ENCODE measurements around the gene KRT6C.

KRT6C gene

DNA sequence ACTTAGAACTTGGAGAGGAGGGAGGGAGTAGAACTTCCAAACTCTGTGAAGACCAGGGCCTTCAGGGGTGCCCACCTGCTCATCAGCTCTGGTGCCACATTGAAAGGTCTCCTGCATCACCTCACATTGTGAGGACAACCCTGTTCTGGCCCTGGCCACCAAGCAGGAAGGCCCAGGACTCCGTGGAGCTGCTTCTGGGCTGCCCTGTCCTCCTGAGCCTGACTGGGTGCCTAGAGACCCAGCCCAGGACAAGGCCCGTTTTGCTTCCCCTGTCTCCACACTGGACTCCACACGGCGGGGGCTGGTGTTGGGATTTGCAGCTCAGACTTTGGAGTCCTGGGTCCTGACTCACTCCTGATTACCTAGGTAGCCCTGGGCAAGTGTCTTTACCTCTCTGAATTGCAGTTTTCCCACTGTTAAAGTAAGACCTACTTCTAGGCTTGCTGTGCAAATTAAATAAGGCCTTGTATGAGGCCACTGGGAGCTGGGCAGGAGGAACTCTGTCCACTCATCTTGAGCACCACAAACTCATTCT, 55.0 kb downstream of the KRT6C start:
- Histone ChIP-seq H3K9ac (ENCODE audit: low read length) (no peak overlapping the region), H3K27me3 (ENCODE audit: control insufficient read depth, insufficient read depth, low read length) (no peaks in the 10 kb centered on the region), H3K4me1 (ENCODE audit: control insufficient read depth, insufficient read depth, low read length) (peaks cover 24% of the 10 kb centered on the region), H3K36me3 (ENCODE audit: control insufficient read depth, insufficient read depth, low read length) (no peaks in the 10 kb centered on the region), H3K27ac (ENCODE audit: low read depth, low read length) (no peak overlapping the region), H3K4me3 (ENCODE audit: low read length) (no peak overlapping the region)
